ENCODE data around the gene PLPP4.

PLPP4 gene

GRCh38 chr10:120521880-120522279 is 64.9 kb downstream of the PLPP4 start:
- H3K4me3 ChIP-seq (ENCODE audit: low read length), result no peak overlapping the region
- DNase-seq (ENCODE audit: low read depth), result no peak
- no peak for TF ChIP-seq CTCF (IDR thresholded peaks at IDR 0.05; ENCODE audit: insufficient read depth, low read depth, low read length, missing control alignments)

- TF ChIP-seq CTCF (IDR thresholded peaks at IDR 0.05; ENCODE audit: insufficient read depth, low read depth, low read length, missing control alignments), result no peak
- DNase-seq (ENCODE audit: low read depth), result no peak
- H3K4me3 ChIP-seq (ENCODE audit: low read length), result no peak overlapping the region
Observed at GRCh38 chr10:120527691-120528090, 70.7 kb downstream of the PLPP4 start.

- no peak overlapping the region for H3K4me3 ChIP-seq (ENCODE audit: low read length)
- no peak for DNase-seq (ENCODE audit: low read depth)
- TF ChIP-seq CTCF (IDR thresholded peaks at IDR 0.05; ENCODE audit: insufficient read depth, low read depth, low read length, missing control alignments), result no peak
Observed at GRCh38 chr10:120530699-120531098, 73.7 kb downstream of the PLPP4 start.

GRCh38 chr10:120538091-120538490 is 81.1 kb downstream of the PLPP4 start:
- TF ChIP-seq CTCF (IDR thresholded peaks at IDR 0.05; ENCODE audit: insufficient read depth, low read depth, low read length, missing control alignments), result no peak
- no peak overlapping the region for H3K4me3 ChIP-seq (ENCODE audit: low read length)

GRCh38 chr10:120539076-120539475 is 82.0 kb downstream of the PLPP4 start:
- H3K4me3 ChIP-seq (ENCODE audit: low read length), result no peak overlapping the region
- no peak for DNase-seq (ENCODE audit: low read depth)
- no peak for TF ChIP-seq CTCF (IDR thresholded peaks at IDR 0.05; ENCODE audit: insufficient read depth, low read depth, low read length, missing control alignments)

More at GRCh38 chr10:120538091-120538490, 81.1 kb downstream of the PLPP4 start:
- no peak for DNase-seq (ENCODE audit: low read depth)

- no peak for TF ChIP-seq CTCF (IDR thresholded peaks at IDR 0.05; ENCODE audit: insufficient read depth, low read depth, low read length, missing control alignments)
- DNase-seq (ENCODE audit: low read depth), result no peak
- H3K4me3 ChIP-seq (ENCODE audit: low read length), result no peak overlapping the region
Observed at GRCh38 chr10:120540486-120540885, 83.5 kb downstream of the PLPP4 start.

GRCh38 chr10:120541984-120542383 is 85.0 kb downstream of the PLPP4 start:
- H3K4me3 ChIP-seq (ENCODE audit: low read length), result no peak overlapping the region
- DNase-seq (ENCODE audit: low read depth), result no peak
- no peak for TF ChIP-seq CTCF (IDR thresholded peaks at IDR 0.05; ENCODE audit: insufficient read depth, low read depth, low read length, missing control alignments)

Data from epithelial cell of esophagus (primary cell).